ENCODE results near the gene FBXW11. TPM values are rescaled to one million over a fixed set of nuclear protein-coding genes. Genes with fewer than 3 reads are reported as not detected.

Gene FBXW11
- total and polyA plus RNA-seq, 4 experiments from 2014 or later, result 17.1 to 43.4 (median 32.1) TPM

GRCh38 chr5:171835066-171835465 is 171.4 kb downstream of the FBXW11 start:
- CTCF ChIA-PET (ENCODE audit: partially characterized antibody), result no interaction called here
- POLR2A ChIA-PET (ENCODE audit: partially characterized antibody), result no interaction called here
- Mint-ChIP-seq H3K27ac (no peak overlapping the region), H3K27me3 (no peaks in the 10 kb centered on the region), H3K36me3 (peaks cover 0 to 19% of the 10 kb centered on the region in 2 donors), H3K4me3 (no peak overlapping the region), H3K9me3 (peaks cover 0 to 19% (median 10%) of the 10 kb centered on the region in 8 donors), H3K4me1 (no peaks in the 10 kb centered on the region)
- Histone ChIP-seq H3K4me1 (ENCODE audit: insufficient read depth, low read length) (no peaks in the 10 kb centered on the region), H3K36me3 (ENCODE audit: insufficient read depth, low read length) (no peaks in the 10 kb centered on the region), H3K27me3 (ENCODE audit: insufficient read depth, low read length) (no peaks in the 10 kb centered on the region), H3K4me3 (ENCODE audit: low read length in 2 of 2) (no peak overlapping the region), H3K9me3 (ENCODE audit: control insufficient read depth in 1 of 2, low read length in 2 of 2) (peaks cover 0 to 4% of the 10 kb centered on the region in 2 donors), H3K27ac (ENCODE audit: low read depth, low read length) (no peak overlapping the region)
- intact Hi-C loops (cut with micrococcal nuclease), result no loop called here
- no peak for DNase-seq

GRCh38 chr5:171834461-171834860 is 172.0 kb downstream of the FBXW11 start:
- Histone ChIP-seq H3K9me3 (ENCODE audit: control insufficient read depth in 1 of 2, low read length in 2 of 2) (peaks cover 0 to 4% of the 10 kb centered on the region in 2 donors), H3K27me3 (ENCODE audit: insufficient read depth, low read length) (no peaks in the 10 kb centered on the region), H3K27ac (ENCODE audit: low read depth, low read length) (no peak overlapping the region), H3K36me3 (ENCODE audit: insufficient read depth, low read length) (no peaks in the 10 kb centered on the region), H3K4me3 (ENCODE audit: low read length in 2 of 2) (no peak overlapping the region), H3K4me1 (ENCODE audit: insufficient read depth, low read length) (no peaks in the 10 kb centered on the region)
- Mint-ChIP-seq H3K27me3 (no peaks in the 10 kb centered on the region), H3K27ac (no peak overlapping the region), H3K36me3 (peaks cover 0 to 19% of the 10 kb centered on the region in 2 donors), H3K9me3 (peaks cover 0 to 19% (median 10%) of the 10 kb centered on the region in 8 donors), H3K4me1 (no peaks in the 10 kb centered on the region), H3K4me3 (no peak overlapping the region)
- ChIA-PET POLR2A (ENCODE audit: partially characterized antibody) (no interaction called here), CTCF (ENCODE audit: partially characterized antibody) (no interaction called here)
- intact Hi-C loops (cut with micrococcal nuclease), result no loop called here
- DNase-seq, result no peak

GRCh38 chr5:171832775-171833174 is 173.7 kb downstream of the FBXW11 start:
- H3K36me3 Mint-ChIP-seq, result peaks cover 0 to 19% of the 10 kb centered on the region in 2 donors
- Histone ChIP-seq H3K36me3 (ENCODE audit: insufficient read depth, low read length) (no peaks in the 10 kb centered on the region), H3K27me3 (ENCODE audit: insufficient read depth, low read length) (no peaks in the 10 kb centered on the region), H3K4me1 (ENCODE audit: insufficient read depth, low read length) (no peaks in the 10 kb centered on the region), H3K4me3 (ENCODE audit: low read length in 2 of 2) (no peak overlapping the region), H3K9me3 (ENCODE audit: control insufficient read depth in 1 of 2, low read length in 2 of 2) (peaks cover 0 to 4% of the 10 kb centered on the region in 2 donors), H3K27ac (ENCODE audit: low read depth, low read length) (no peak overlapping the region)
- H3K4me3 Mint-ChIP-seq, result no peak overlapping the region
- peaks cover 0 to 19% (median 10%) of the 10 kb centered on the region in 8 donors for H3K9me3 Mint-ChIP-seq
- POLR2A ChIA-PET (ENCODE audit: partially characterized antibody), result no interaction called here
- DNase-seq, result no peak
- H3K4me1 Mint-ChIP-seq, result no peaks in the 10 kb centered on the region
- CTCF ChIA-PET (ENCODE audit: partially characterized antibody), result no interaction called here
- no peaks in the 10 kb centered on the region for H3K27me3 Mint-ChIP-seq
- intact Hi-C loops (cut with micrococcal nuclease), result no loop called here
- H3K27ac Mint-ChIP-seq, result no peak overlapping the region

GRCh38 chr5:171830686-171831085 is 175.8 kb downstream of the FBXW11 start:
- Mint-ChIP-seq H3K27ac (no peak overlapping the region), H3K4me1 (no peaks in the 10 kb centered on the region), H3K9me3 (peaks cover 0 to 19% (median 10%) of the 10 kb centered on the region in 8 donors), H3K36me3 (peaks cover 0 to 19% of the 10 kb centered on the region in 2 donors), H3K4me3 (no peak overlapping the region), H3K27me3 (peaks cover 0 to 3% of the 10 kb centered on the region in 2 donors)
- Histone ChIP-seq H3K4me1 (ENCODE audit: insufficient read depth, low read length) (no peaks in the 10 kb centered on the region), H3K9me3 (ENCODE audit: control insufficient read depth in 1 of 2, low read length in 2 of 2) (peaks cover 0 to 4% of the 10 kb centered on the region in 2 donors), H3K36me3 (ENCODE audit: insufficient read depth, low read length) (no peaks in the 10 kb centered on the region), H3K27ac (ENCODE audit: low read depth, low read length) (no peak overlapping the region), H3K4me3 (ENCODE audit: low read length in 2 of 2) (no peak overlapping the region), H3K27me3 (ENCODE audit: insufficient read depth, low read length) (no peaks in the 10 kb centered on the region)
- intact Hi-C loops (cut with micrococcal nuclease), result no loop called here
- ChIA-PET CTCF (ENCODE audit: partially characterized antibody) (no interaction called here), POLR2A (ENCODE audit: partially characterized antibody) (no interaction called here)
- no peak for DNase-seq

- Histone ChIP-seq H3K9me3 (ENCODE audit: control insufficient read depth in 1 of 2, low read length in 2 of 2) (no peaks in the 10 kb centered on the region), H3K27ac (ENCODE audit: low read depth, low read length) (no peak overlapping the region), H3K27me3 (ENCODE audit: insufficient read depth, low read length) (no peaks in the 10 kb centered on the region), H3K36me3 (ENCODE audit: insufficient read depth, low read length) (no peaks in the 10 kb centered on the region), H3K4me1 (ENCODE audit: insufficient read depth, low read length) (no peaks in the 10 kb centered on the region), H3K4me3 (ENCODE audit: low read length in 2 of 2) (no peak overlapping the region)
- no peak for DNase-seq
- intact Hi-C loops (cut with micrococcal nuclease), result no loop called here
- peaks cover 3 to 5% of the 10 kb centered on the region in 2 donors for H3K27me3 Mint-ChIP-seq
- H3K4me1 Mint-ChIP-seq, result no peaks in the 10 kb centered on the region
- ChIA-PET CTCF (ENCODE audit: partially characterized antibody) (no interaction called here), POLR2A (ENCODE audit: partially characterized antibody) (no interaction called here)
- peaks cover 0 to 12% (median 5%) of the 10 kb centered on the region in 8 donors for H3K9me3 Mint-ChIP-seq
- H3K4me3 Mint-ChIP-seq, result no peak overlapping the region
- H3K27ac Mint-ChIP-seq, result no peak overlapping the region
- no peaks in the 10 kb centered on the region for H3K36me3 Mint-ChIP-seq
Observed at GRCh38 chr5:171827162-171827561, 179.3 kb downstream of the FBXW11 start.

- no peak overlapping the region for H3K27ac Mint-ChIP-seq
- H3K9me3 ChIP-seq (ENCODE audit: control insufficient read depth in 1 of 2, low read length in 2 of 2), result no peaks in the 10 kb centered on the region
- intact Hi-C loops (cut with micrococcal nuclease), result no loop called here
- no peak overlapping the region for H3K27ac ChIP-seq (ENCODE audit: low read depth, low read length)
- no peak overlapping the region for H3K4me3 ChIP-seq (ENCODE audit: low read length in 2 of 2)
- no peaks in the 10 kb centered on the region for H3K4me1 Mint-ChIP-seq
- H3K36me3 ChIP-seq (ENCODE audit: insufficient read depth, low read length), result no peaks in the 10 kb centered on the region
- no peaks in the 10 kb centered on the region for H3K36me3 Mint-ChIP-seq
- H3K27me3 Mint-ChIP-seq, result peaks cover 3 to 5% of the 10 kb centered on the region in 2 donors
- no peak overlapping the region for H3K4me3 Mint-ChIP-seq
- no peaks in the 10 kb centered on the region for H3K4me1 ChIP-seq (ENCODE audit: insufficient read depth, low read length)
- POLR2A ChIA-PET (ENCODE audit: partially characterized antibody), result no interaction called here
- no peaks in the 10 kb centered on the region for H3K27me3 ChIP-seq (ENCODE audit: insufficient read depth, low read length)
- no peak for DNase-seq
- CTCF ChIA-PET (ENCODE audit: partially characterized antibody), result no interaction called here
- H3K9me3 Mint-ChIP-seq, result peaks cover 0 to 8% (median 0%) of the 10 kb centered on the region in 8 donors
Observed at GRCh38 chr5:171826132-171826531, 180.3 kb downstream of the FBXW11 start.

GRCh38 chr5:171825051-171825450 is 181.4 kb downstream of the FBXW11 start:
- ChIA-PET POLR2A (ENCODE audit: partially characterized antibody) (no interaction called here), CTCF (ENCODE audit: partially characterized antibody) (no interaction called here)
- intact Hi-C loops (cut with micrococcal nuclease), result no loop called here
- Mint-ChIP-seq H3K27me3 (peaks cover 3 to 5% of the 10 kb centered on the region in 2 donors), H3K4me1 (no peaks in the 10 kb centered on the region), H3K4me3 (no peak overlapping the region), H3K27ac (no peak overlapping the region), H3K9me3 (peaks cover 0 to 5% (median 0%) of the 10 kb centered on the region in 8 donors), H3K36me3 (no peaks in the 10 kb centered on the region)
- no peak for DNase-seq
- Histone ChIP-seq H3K4me1 (ENCODE audit: insufficient read depth, low read length) (no peaks in the 10 kb centered on the region), H3K27me3 (ENCODE audit: insufficient read depth, low read length) (no peaks in the 10 kb centered on the region), H3K9me3 (ENCODE audit: control insufficient read depth in 1 of 2, low read length in 2 of 2) (no peaks in the 10 kb centered on the region), H3K4me3 (ENCODE audit: low read length in 2 of 2) (no peak overlapping the region), H3K27ac (ENCODE audit: low read depth, low read length) (no peak overlapping the region), H3K36me3 (ENCODE audit: insufficient read depth, low read length) (no peaks in the 10 kb centered on the region)

GRCh38 chr5:171823269-171823668 is 183.2 kb downstream of the FBXW11 start:
- H3K9me3 Mint-ChIP-seq, result peaks cover 0 to 5% (median 0%) of the 10 kb centered on the region in 8 donors
- H3K27me3 ChIP-seq (ENCODE audit: insufficient read depth, low read length), result no peaks in the 10 kb centered on the region
- H3K4me3 Mint-ChIP-seq, result no peak overlapping the region
- H3K4me1 ChIP-seq (ENCODE audit: insufficient read depth, low read length), result no peaks in the 10 kb centered on the region
- peaks cover 3 to 5% of the 10 kb centered on the region in 2 donors for H3K27me3 Mint-ChIP-seq
- no peaks in the 10 kb centered on the region for H3K36me3 ChIP-seq (ENCODE audit: insufficient read depth, low read length)
- ChIA-PET POLR2A (ENCODE audit: partially characterized antibody) (no interaction called here), CTCF (ENCODE audit: partially characterized antibody) (no interaction called here)
- intact Hi-C loops (cut with micrococcal nuclease), result no loop called here
- H3K4me1 Mint-ChIP-seq, result no peaks in the 10 kb centered on the region
- H3K4me3 ChIP-seq (ENCODE audit: low read length in 2 of 2), result no peak overlapping the region
- no peaks in the 10 kb centered on the region for H3K36me3 Mint-ChIP-seq
- DNase-seq, result no peak
- H3K27ac Mint-ChIP-seq, result no peak overlapping the region
- H3K27ac ChIP-seq (ENCODE audit: low read depth, low read length), result no peak overlapping the region
- no peaks in the 10 kb centered on the region for H3K9me3 ChIP-seq (ENCODE audit: control insufficient read depth in 1 of 2, low read length in 2 of 2)
